ENCODE measurements around the gene CD28.
"Not testable (repeated sequence)": the region's sequence is repeated elsewhere in the genome, so short reads cannot be mapped to it uniquely, and the experiment has no call there.

Gene CD28

GRCh38 chr2:203783496-203784203, 77.2 kb downstream of the CD28 start:
- no peak for DNase-seq

- not testable (repeated sequence) for DNase-seq
These were observed 78.4 kb downstream of the CD28 start for GRCh38 chr2:203784710-203785270.

GRCh38 chr2:203785391-203786110, 79.1 kb downstream of the CD28 start:
- not testable (repeated sequence) for DNase-seq

DNA sequence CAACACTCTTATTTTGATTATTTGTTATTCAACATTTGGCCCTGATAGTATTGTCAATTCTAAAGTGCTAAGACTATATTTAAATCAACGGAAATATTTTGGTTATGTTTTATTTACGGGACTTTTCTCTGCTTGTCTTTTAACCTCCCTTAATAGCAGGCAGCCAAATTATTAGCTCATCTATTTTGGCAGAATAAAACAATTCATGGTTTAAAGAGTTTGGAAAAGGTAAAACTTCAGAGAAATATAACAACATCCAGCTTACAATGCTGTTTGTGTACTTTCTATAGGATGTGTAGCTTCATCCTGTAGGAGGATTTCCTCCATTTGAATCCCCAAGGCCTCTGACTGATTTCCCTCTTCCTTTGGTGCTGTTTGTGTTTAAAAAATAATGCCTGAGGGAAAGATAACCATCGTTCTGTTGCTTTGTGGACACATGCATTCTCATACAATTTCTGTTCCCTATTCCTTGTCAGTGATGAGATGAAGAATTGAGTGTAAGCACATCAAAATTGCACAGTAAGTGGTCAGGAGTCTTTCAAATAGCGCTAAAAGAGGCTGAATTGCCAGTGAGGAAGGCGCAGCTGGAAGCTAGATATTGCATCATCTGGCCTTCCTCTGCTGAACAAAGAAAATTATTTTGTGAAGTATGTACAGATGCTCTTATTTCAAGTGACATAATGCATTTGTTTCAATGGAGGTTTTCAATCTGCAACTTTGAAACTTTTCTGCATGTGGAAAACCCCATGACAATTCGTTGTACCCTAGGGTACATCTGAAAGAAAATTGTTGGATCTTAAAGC, 80.3 kb downstream of the CD28 start:
- DNase-seq, result peak in 1 of 56 donors; percentile 16

DNA sequence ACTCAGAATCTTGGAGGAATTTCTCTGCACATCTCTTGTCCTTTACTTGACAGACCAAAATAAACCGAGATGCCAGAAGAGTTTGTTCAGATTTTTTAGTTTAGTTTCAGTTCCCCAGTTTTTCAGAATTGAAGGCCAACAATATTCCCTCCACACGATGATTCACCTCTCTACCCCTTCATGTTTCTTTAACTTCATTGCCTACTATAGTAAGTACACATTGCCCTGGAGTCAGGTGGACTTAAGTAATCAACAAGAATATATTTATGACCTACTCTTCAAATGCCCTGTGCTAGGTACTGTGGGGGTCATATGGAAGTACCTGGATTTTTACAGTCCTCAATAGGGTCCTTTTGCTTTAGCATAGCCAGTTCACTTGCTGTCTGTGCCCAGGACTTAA, 81.5 kb downstream of the CD28 start:
- DNase-seq, result no peak
